Mesodermal cell (in vitro differentiated cells): ENCODE results near the gene STEAP3.
A peak's percentile ranks its signal among the peaks of the same experiment; 100 is the strongest.

Experiments
- H3K27ac ChIP-seq: 2 replicates; pipeline ENCODE4 v1.7.0; 2013; ENCODE audit warnings: mild to moderate bottlenecking, low read depth, low read length, moderate library complexity; ENCODE audit not compliant: severe bottlenecking
- H3K36me3 ChIP-seq: 2 replicates; pipeline ENCODE4 v1.7.1; 2013; ENCODE audit warnings: mild to moderate bottlenecking, low read length, moderate library complexity; ENCODE audit not compliant: control insufficient read depth, insufficient read depth
- H3K4me1 ChIP-seq: one replicate; pipeline ENCODE4 v1.7.1; 2013; ENCODE audit warnings: mild to moderate bottlenecking, low read length; ENCODE audit not compliant: insufficient read depth, control insufficient read depth, poor library complexity, severe bottlenecking
- H3K4me3 ChIP-seq: 2 replicates; pipeline ENCODE4 v1.7.0; 2013; ENCODE audit warnings: low read length, control low read depth, mild to moderate bottlenecking; ENCODE audit not compliant: insufficient read depth, poor library complexity, severe bottlenecking; ENCODE audit errors: extremely low read depth
- H3K9me3 ChIP-seq: 2 replicates; pipeline ENCODE4 v1.7.1; 2013; ENCODE audit warnings: mild to moderate bottlenecking, low read length, moderate library complexity; ENCODE audit not compliant: control insufficient read depth
- WGBS, 2 experiments: methylation state at CpG; one replicate each; pipeline ENCODE4 v1.1.5; 2013; ENCODE audit warnings: missing lambda C conversion rate in 2 of 2; ENCODE audit not compliant: insufficient coverage in 2 of 2; 5-methylcytosine and 5-hydroxymethylcytosine counted together

Gene STEAP3

GRCh38 chr2:119227346-119227745 lies 3.7 kb downstream of the STEAP3 start:
- no peak overlapping the region for H3K27ac ChIP-seq
- H3K4me1 ChIP-seq: peaks cover 33% of the 10 kb centered on the region
- no peaks in the 10 kb centered on the region for H3K36me3 ChIP-seq
- H3K9me3 ChIP-seq: no peaks in the 10 kb centered on the region
- H3K4me3 ChIP-seq: no peak overlapping the region
- 93 to 98% methylated on average over 11 to 12 of the region's 12 CpGs for WGBS, 2 experiments

- 87 to 93% methylated on average over 4 to 5 of the region's 5 CpGs for WGBS, 2 experiments
- Histone ChIP-seq H3K36me3 (no peaks in the 10 kb centered on the region), H3K27ac (no peak overlapping the region), H3K4me3 (no peak overlapping the region), H3K4me1 (peaks cover 36% of the 10 kb centered on the region), H3K9me3 (no peaks in the 10 kb centered on the region)
Observed at GRCh38 chr2:119228136-119228535, 4.5 kb downstream of the STEAP3 start.

DNA sequence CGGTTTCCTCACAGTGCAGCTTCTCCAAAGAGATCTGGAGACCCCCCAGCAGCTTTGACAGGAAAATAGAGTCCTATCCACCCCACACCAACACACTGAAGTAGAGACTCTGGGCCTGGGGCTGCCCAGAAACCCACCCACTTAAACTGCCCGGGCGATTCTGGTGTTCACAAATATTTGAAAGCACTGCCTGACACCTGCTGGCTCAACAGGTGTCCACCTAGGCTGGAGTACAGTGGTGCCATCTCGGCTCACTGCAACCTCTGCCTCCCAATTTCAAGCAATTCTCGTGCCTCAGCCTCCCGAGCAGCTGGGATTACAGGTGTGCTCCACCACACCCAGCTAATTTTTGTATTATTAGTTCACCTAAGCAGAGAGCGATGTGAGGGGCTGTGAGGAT lies 5.3 kb downstream of the STEAP3 start:
- no peak overlapping the region for H3K4me3 ChIP-seq
- H3K27ac ChIP-seq: no peak overlapping the region
- H3K4me1 ChIP-seq: peaks cover 42% of the 10 kb centered on the region
- 90 to 95% methylated on average over 2 to 6 of the region's 7 CpGs for WGBS, 2 experiments
- H3K9me3 ChIP-seq: no peaks in the 10 kb centered on the region
- no peaks in the 10 kb centered on the region for H3K36me3 ChIP-seq

GRCh38 chr2:119229716-119230115 lies 6.1 kb downstream of the STEAP3 start:
- H3K4me1 ChIP-seq: peaks cover 47% of the 10 kb centered on the region
- no peaks in the 10 kb centered on the region for H3K9me3 ChIP-seq
- WGBS, 2 experiments: 71% methylated on average over 3 of the region's 3 CpGs; no CpG with 5 or more reads in 1 of the 2 experiments
- no peaks in the 10 kb centered on the region for H3K36me3 ChIP-seq
- no peak overlapping the region for H3K27ac ChIP-seq
- no peak overlapping the region for H3K4me3 ChIP-seq

DNA sequence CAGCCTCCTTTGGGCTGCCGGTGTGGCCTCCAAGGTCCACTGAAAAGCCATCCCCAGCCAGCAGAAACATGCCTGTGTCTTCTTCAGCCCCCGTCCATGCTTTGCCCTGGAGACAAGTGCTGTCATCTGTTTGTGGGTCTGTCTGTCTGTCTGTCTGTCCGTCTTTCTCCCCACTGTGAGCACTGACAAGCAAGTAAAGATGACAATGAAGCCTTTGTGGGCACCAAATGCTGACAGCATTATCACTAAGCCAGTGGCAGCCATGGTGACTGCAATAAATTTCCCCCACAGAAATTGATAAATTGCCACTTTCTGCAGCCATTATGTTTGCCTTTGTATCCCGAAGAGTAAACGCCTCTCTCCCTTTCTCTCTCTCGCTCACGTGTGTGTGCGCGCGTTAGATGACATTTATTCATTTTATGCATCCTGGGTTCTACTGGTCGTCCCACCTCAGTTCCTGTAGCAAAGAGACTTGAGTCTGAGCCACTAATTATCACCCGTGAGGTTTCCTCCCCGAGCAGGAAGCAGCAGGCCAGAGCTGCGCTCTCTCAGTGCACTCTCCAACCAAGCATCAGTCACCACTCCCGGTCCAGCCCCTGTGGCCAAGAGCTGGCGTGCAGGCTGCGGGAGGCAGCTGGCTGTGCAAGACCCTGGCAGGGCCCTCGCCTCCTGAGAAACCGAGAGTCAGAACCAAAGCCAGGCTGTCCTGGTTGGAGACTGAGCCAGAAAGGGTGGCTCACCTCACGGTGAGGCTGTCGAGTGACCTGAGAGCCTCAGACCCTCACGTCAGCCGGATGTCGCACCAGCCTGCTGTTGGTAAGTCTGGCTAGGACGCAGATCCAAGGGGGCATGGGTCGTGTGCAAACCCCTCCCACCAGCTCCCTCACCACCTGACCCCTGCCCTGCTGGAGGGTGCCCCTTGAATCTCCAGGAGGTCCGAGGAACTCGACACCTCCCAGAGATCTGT lies 6.9 kb downstream of the STEAP3 start:
- Histone ChIP-seq H3K9me3 (no peaks in the 10 kb centered on the region), H3K4me3 (no peak overlapping the region), H3K36me3 (no peaks in the 10 kb centered on the region), H3K4me1 (peaks cover 45% of the 10 kb centered on the region), H3K27ac (no peak overlapping the region)
- 81 to 86% methylated on average over 22 to 28 of the region's 28 CpGs for WGBS, 2 experiments

DNA sequence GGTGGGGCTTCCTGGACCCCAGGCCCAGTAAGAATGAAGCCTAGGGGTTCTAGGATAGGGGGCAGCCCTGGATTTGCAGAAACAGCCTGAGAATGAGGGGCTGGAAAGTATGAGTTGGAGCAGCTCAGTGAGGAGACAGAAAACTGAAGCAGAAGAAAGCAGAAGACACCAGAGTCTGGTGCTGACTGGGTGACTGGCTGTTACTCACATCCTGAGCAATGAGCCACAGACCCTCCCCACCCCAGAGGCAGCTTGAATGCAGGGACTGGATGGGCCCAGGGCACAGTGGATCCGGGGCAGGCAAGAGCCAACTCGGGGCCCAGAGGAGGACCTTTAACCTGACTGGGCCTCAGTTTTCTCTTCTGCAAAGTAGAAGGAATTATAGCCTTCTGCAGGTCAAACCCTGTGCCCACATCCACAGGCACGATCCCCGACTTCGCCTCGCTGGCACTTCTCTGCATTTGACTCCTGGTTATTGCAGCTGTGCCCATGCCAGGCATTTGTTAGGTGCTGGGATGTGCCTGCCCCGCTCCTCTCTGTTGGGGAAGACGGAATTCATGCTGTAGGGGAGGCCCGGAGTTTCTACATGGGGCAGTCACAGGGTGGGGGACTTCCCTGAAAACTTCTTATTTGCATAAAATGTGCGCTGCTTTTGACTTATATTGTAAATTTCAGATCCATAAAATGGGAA lies 8.5 kb downstream of the STEAP3 start:
- Histone ChIP-seq H3K36me3 (no peaks in the 10 kb centered on the region), H3K9me3 (no peaks in the 10 kb centered on the region), H3K4me3 (no peak overlapping the region), H3K27ac (peak overlapping the region; percentile 66), H3K4me1 (peaks cover 44% of the 10 kb centered on the region)
- 86 to 93% methylated on average over 8 to 9 of the region's 10 CpGs for WGBS, 2 experiments

DNA sequence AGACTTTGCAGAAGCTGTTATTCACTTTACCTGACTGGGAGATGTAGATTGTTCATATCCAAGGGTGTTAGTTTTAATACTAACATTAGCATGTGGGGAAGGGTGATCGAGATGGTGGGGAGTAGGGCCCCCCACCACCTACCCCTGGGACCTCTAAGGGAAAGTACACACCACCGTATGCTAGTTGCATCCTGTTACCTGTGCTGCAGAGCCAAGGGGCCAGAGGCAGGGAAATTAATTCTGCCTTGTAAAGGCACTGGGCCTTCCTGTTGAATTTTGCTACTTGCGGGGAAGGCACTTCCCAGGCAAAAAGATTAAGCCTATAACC lies 9.0 kb downstream of the STEAP3 start:
- WGBS, 2 experiments: 76 to 90% methylated on average over 2 of the region's 3 CpGs
- Histone ChIP-seq H3K9me3 (no peaks in the 10 kb centered on the region), H3K36me3 (no peaks in the 10 kb centered on the region), H3K4me1 (peaks cover 44% of the 10 kb centered on the region), H3K27ac (no peak overlapping the region), H3K4me3 (no peak overlapping the region)

DNA sequence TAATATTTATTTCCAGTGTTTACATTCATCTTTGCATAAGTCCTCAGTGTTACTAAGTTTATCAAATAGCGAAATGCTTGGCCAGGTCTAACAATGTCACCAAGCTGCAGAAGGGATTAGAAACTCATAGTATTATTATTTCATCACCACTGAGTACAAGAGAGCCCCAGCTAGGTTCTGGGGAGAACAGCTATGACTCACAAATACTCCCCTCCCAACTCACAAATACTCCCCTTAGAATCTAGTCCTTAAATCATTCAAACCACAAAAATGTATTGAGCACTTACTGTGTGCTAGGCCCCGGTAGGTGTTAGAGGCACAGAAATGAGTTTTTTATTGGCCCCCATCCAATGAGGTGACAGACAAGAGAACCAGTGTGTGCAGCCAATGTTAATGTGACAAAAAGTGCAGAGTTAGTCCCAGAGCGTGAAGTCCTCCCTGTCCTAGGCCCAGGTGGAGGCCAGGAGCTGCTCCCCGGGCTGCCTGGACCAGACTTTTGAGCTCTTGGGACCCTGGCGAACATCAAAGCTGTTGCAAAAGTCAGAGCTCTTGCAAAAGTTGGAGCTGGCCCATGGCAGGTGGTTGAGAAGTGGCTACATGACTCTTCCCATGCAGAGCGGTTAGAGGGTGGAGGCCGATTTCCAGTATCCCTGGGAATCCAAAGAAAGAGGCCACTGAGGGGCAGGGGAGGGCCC lies 9.8 kb downstream of the STEAP3 start:
- Histone ChIP-seq H3K4me3 (no peak overlapping the region), H3K4me1 (peaks cover 44% of the 10 kb centered on the region), H3K27ac (no peak overlapping the region), H3K9me3 (no peaks in the 10 kb centered on the region), H3K36me3 (no peaks in the 10 kb centered on the region)
- 83 to 93% methylated on average over 6 to 7 of the region's 7 CpGs for WGBS, 2 experiments

GRCh38 chr2:119234021-119235019 lies 10.7 kb downstream of the STEAP3 start:
- Histone ChIP-seq H3K4me3 (no peak overlapping the region), H3K4me1 (peaks cover 44% of the 10 kb centered on the region), H3K36me3 (no peaks in the 10 kb centered on the region), H3K27ac (no peak overlapping the region), H3K9me3 (no peaks in the 10 kb centered on the region)
- whole genome bisulfite sequencing, 2 experiments: 70 to 78% methylated on average over 11 to 12 of the region's 13 CpGs

DNA sequence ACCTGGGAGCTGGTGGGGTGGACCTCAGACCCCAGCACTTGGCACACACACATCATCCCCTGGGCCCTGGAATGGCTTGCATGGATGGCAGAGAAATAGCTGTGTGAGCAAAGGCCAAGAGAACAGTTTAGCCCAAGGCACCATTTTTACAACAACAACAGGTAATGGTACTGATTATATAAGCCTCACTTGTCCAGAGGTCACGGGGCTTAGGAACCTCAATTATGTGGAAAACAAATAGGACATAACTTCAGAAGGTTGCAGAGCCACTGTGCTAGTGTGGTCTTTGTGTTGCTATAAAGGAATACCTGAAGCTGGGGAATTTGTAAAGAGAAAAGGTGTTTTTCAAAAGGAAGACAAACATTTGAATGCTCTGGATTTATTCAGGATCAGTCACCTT lies 13.2 kb downstream of the STEAP3 start:
- Histone ChIP-seq H3K4me3 (no peak overlapping the region), H3K27ac (no peak overlapping the region), H3K36me3 (no peaks in the 10 kb centered on the region), H3K4me1 (peaks cover 45% of the 10 kb centered on the region), H3K9me3 (no peaks in the 10 kb centered on the region)
- WGBS, 2 experiments: 67 to 86% methylated on average over 1 of the region's 1 CpG
